Hepatocyte (in vitro differentiated cells): ENCODE measurements around the gene SUGCT. TPM values are rescaled to one million over a fixed set of nuclear protein-coding genes. Genes with fewer than 3 reads are reported as not detected.

Experiments
- DNase-seq: peaks from one replicate; pipeline ENCODE4 v3.0.0-alpha.2; 2016; ENCODE audit warnings: low spot score
- H2AFZ ChIP-seq: fragments of 200-600 bp; sonication (generic); 2 replicates; pipeline ENCODE4 v1.6.0; 2016; ENCODE audit warnings: antibody characterized with exemption, mild to moderate bottlenecking
- H3K27ac ChIP-seq: fragments of 200-600 bp; sonication (generic); 2 replicates; pipeline ENCODE4 v1.5.1; 2016; ENCODE audit warnings: mild to moderate bottlenecking
- H3K27me3 ChIP-seq: fragments of 200-600 bp; sonication (generic); 2 replicates; pipeline ENCODE4 v1.6.1; 2016
- H3K36me3 ChIP-seq: fragments of 200-600 bp; sonication (generic); replicated peaks from 2 replicates; pipeline ENCODE4 v1.5.1; 2016; ENCODE audit warnings: low read depth; ENCODE audit not compliant: insufficient read depth
- H3K4me1 ChIP-seq: fragments of 200-600 bp; sonication (generic); 2 replicates; pipeline ENCODE4 v1.5.1; 2016; ENCODE audit warnings: mild to moderate bottlenecking, moderate library complexity; ENCODE audit not compliant: insufficient read depth
- H3K4me2 ChIP-seq: fragments of 200-600 bp; sonication (generic); 2 replicates; pipeline ENCODE4 v1.6.0; 2016
- H3K4me3 ChIP-seq: fragments of 200-600 bp; sonication (generic); 2 replicates; pipeline ENCODE4 v1.5.1; 2016; ENCODE audit warnings: mild to moderate bottlenecking
- H3K79me2 ChIP-seq: fragments of 200-600 bp; sonication (generic); 2 replicates; pipeline ENCODE4 v1.6.0; 2017; ENCODE audit warnings: mild to moderate bottlenecking
- H3K9me2 ChIP-seq: fragments of 200-600 bp; sonication (generic); replicated peaks from 2 replicates; pipeline ENCODE4 v1.6.0; 2017; ENCODE audit warnings: mild to moderate bottlenecking; ENCODE audit not compliant: insufficient read depth
- H3K9me3 ChIP-seq: fragments of 200-600 bp; sonication (generic); 2 replicates; pipeline ENCODE4 v1.5.1; 2016; ENCODE audit warnings: low read depth, mild to moderate bottlenecking
- H4K20me1 ChIP-seq: fragments of 200-600 bp; sonication (generic); 2 replicates; pipeline ENCODE4 v1.6.0; 2016; ENCODE audit warnings: mild to moderate bottlenecking; ENCODE audit not compliant: insufficient read depth, poor library complexity, severe bottlenecking
- EZH2 ChIP-seq: fragments of 200-600 bp; sonication (generic); IDR thresholded peaks from 2 replicates; pipeline ENCODE4 v1.6.1; 2016; ENCODE audit warnings: antibody characterized with exemption, mild to moderate bottlenecking, borderline replicate concordance
- EZH2phosphoT487 ChIP-seq: fragments of 200-600 bp; sonication (generic); IDR thresholded peaks from one replicate; pipeline ENCODE4 v1.6.1; 2018; ENCODE audit warnings: antibody characterized with exemption, mild to moderate bottlenecking, low read depth, moderate library complexity; ENCODE audit not compliant: unreplicated experiment, severe bottlenecking
- WGBS: methylation state at CpG from one replicate; pipeline ENCODE4 v1.1.6; 2016; ENCODE audit warnings: low lambda C conversion rate; ENCODE audit errors: missing lambda C conversion rate; 5-methylcytosine and 5-hydroxymethylcytosine counted together
- polyA plus RNA-seq: library from polyadenylated mRNA; unstranded; fragments of >200 nt; fragmentation: Nextera tagmentation; extraction: Ambion mirVana; gene quantifications from 2 replicates; pipeline ENCODE4 v1.2.1, GENCODE V29; 2016
- total RNA-seq: library from RNA; depleted of rRNA; stranded (reverse); fragments of >200 nt; gene quantifications from 2 replicates; pipeline ENCODE4 v1.2.3, GENCODE V29; 2014
- TF ChIP-seq, protein P1 (sequence below): fragments of 200-600 bp; sonication (generic); IDR thresholded peaks from 2 replicates; pipeline ENCODE4 v1.5.1; 2016; ENCODE audit warnings: antibody characterized with exemption, mild to moderate bottlenecking; ENCODE audit not compliant: poor library complexity

The SUGCT gene
- total and polyA plus RNA-seq, 2 experiments from 2014 or later: 5.1 to 12.0 TPM

DNA sequence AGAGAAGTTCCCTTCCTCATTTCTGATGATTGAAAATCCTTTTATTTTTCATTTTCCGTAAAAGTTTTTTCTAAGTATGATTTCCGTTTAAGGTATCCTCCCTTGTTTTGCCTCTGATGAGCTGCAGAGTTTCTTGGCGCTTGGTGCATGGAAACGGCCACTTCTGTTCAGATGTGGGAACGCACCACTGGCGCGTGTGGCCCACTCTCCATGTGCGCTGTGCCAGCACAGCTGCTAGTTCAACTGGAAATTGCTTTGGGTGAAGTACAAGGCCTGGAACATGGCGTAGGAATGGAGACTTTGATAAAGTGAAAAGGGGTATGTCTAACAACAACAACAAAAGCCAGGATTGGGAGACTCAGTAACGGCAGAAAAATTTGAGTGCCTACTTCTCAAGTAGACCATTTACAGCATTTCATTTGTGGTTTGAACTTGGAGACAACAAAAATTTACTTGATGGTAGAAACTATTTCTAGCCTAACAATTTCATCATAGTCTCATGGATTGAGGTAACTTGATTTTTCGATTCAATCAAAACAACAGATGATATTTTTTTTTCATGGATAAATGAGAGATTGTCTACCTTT is 364.2 kb downstream of the SUGCT start:
- Histone ChIP-seq H3K36me3 (no peaks in the 10 kb centered on the region), H3K4me1 (no peaks in the 10 kb centered on the region), H3K4me3 (no peak overlapping the region), H3K4me2 (no peak overlapping the region), H3K79me2 (no peaks in the 10 kb centered on the region), H2AFZ (no peak overlapping the region), H3K27ac (no peak overlapping the region), H3K9me3 (no peaks in the 10 kb centered on the region), H4K20me1 (no peaks in the 10 kb centered on the region), H3K9me2 (no peaks in the 10 kb centered on the region), H3K27me3 (no peaks in the 10 kb centered on the region)
- TF ChIP-seq EZH2phosphoT487 (no peak), EZH2 (no peak)
- TF ChIP-seq, protein P1, sequence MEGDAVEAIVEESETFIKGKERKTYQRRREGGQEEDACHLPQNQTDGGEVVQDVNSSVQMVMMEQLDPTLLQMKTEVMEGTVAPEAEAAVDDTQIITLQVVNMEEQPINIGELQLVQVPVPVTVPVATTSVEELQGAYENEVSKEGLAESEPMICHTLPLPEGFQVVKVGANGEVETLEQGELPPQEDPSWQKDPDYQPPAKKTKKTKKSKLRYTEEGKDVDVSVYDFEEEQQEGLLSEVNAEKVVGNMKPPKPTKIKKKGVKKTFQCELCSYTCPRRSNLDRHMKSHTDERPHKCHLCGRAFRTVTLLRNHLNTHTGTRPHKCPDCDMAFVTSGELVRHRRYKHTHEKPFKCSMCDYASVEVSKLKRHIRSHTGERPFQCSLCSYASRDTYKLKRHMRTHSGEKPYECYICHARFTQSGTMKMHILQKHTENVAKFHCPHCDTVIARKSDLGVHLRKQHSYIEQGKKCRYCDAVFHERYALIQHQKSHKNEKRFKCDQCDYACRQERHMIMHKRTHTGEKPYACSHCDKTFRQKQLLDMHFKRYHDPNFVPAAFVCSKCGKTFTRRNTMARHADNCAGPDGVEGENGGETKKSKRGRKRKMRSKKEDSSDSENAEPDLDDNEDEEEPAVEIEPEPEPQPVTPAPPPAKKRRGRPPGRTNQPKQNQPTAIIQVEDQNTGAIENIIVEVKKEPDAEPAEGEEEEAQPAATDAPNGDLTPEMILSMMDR: no peak
- 95% methylated on average over 11 of the region's 11 CpGs for WGBS
- no peak for DNase-seq

DNA sequence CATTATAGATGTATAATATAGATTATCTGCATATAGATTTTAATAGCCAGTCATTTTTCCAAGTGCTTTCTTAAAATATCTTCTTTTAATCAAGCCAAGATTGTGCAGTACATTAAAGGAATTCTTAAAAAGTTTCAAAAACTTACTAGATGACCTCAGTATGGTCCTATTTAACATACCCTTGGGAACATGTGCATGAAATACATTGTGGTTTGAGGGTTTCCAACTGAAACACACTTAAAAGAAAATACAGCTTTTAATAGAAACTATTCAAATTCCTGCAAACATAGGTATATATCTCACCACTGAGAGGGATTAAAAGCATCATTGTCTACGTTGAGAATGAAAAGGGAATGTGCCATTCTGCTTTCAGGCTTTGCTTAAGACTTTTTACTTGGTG is 364.9 kb downstream of the SUGCT start:
- H2AFZ ChIP-seq: no peak overlapping the region
- no peaks in the 10 kb centered on the region for H3K4me1 ChIP-seq
- no peak for TF ChIP-seq EZH2phosphoT487
- TF ChIP-seq EZH2: no peak
- TF ChIP-seq, protein P1: no peak
- H3K9me2 ChIP-seq: no peaks in the 10 kb centered on the region
- no peak for DNase-seq
- no peak overlapping the region for H3K27ac ChIP-seq
- WGBS: 36% methylated on average over 1 of the region's 1 CpG
- no peaks in the 10 kb centered on the region for H3K9me3 ChIP-seq
- no peaks in the 10 kb centered on the region for H3K79me2 ChIP-seq
- H3K4me2 ChIP-seq: no peak overlapping the region
- no peak overlapping the region for H3K4me3 ChIP-seq
- no peaks in the 10 kb centered on the region for H3K27me3 ChIP-seq
- H4K20me1 ChIP-seq: no peaks in the 10 kb centered on the region
- no peaks in the 10 kb centered on the region for H3K36me3 ChIP-seq

DNA sequence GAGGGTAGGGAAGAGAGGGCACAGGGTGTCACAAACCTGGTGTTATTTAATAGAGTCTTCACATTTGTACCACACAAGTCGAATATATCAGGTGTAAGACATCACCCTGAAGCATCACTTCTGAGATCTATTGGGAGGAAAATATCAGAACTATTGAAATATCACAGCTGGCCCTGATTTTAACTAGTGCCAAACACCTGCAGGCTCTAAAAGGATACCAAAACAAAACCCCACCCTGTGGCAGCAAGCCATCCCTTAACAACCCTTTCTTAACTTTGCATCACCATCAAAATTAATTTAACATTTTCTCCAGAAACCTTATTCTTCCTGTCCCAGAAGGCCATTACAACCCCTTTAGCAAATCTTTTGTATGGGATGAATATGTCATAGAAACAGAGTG is 365.4 kb downstream of the SUGCT start:
- Histone ChIP-seq H3K4me3 (no peak overlapping the region), H3K27me3 (no peaks in the 10 kb centered on the region), H3K79me2 (no peaks in the 10 kb centered on the region), H3K27ac (no peak overlapping the region), H3K4me1 (no peaks in the 10 kb centered on the region), H4K20me1 (no peaks in the 10 kb centered on the region), H3K4me2 (no peak overlapping the region), H3K36me3 (no peaks in the 10 kb centered on the region), H2AFZ (no peak overlapping the region), H3K9me2 (no peaks in the 10 kb centered on the region), H3K9me3 (no peaks in the 10 kb centered on the region)
- TF ChIP-seq EZH2 (no peak), EZH2phosphoT487 (no peak)
- TF ChIP-seq, protein P1: no peak
- no peak for DNase-seq
- WGBS: 80% methylated on average over 1 of the region's 1 CpG
